ENCODE data around the gene TRPM3.

- no peak for TF ChIP-seq ESRRG (CRISPR knock-in tag; IDR thresholded peaks at IDR 0.05)
- TF ChIP-seq CSRNP3 (CRISPR knock-in tag; IDR thresholded peaks at IDR 0.05) = no peak
- no peak for TF ChIP-seq ZC3H10 (CRISPR knock-in tag; IDR thresholded peaks at IDR 0.05)
- no peak for TF ChIP-seq CREB5 (CRISPR knock-in tag; IDR thresholded peaks at IDR 0.05; ENCODE audit: low read depth)
- TF ChIP-seq ZNF8 (CRISPR knock-in tag; IDR thresholded peaks at IDR 0.05) = no peak
These were observed 111.2 kb downstream of the TRPM3 start for GRCh38 chr9:71010258-71010657.

All from SK-N-SH treated with all-trans-retinoic acid at 6 μM for 48 hours (cell line).